Gastroesophageal sphincter (tissue), 3 donors: Measurements from ENCODE around the gene TTC7B.

Experiments used
- CTCF ChIP-seq, 4 experiments: fragments of 200-600 bp in 2 of 4; fragments of 450-650 bp in 2 of 4; sonication (generic) in 1 of 4; IDR thresholded peaks; one replicate each; pipeline ENCODE4 v1.5.1; 2017 to 2019; ENCODE audit warnings: antibody characterized with exemption in 4 of 4, mild to moderate bottlenecking in 2 of 4, moderate library complexity in 2 of 4
- EP300 ChIP-seq: sonication (generic); formaldehyde crosslinking; IDR thresholded peaks from one replicate; pipeline ENCODE4 v1.6.1; 2017; ENCODE audit warnings: antibody characterized with exemption, mild to moderate bottlenecking
- POLR2AphosphoS5 ChIP-seq: sonication (generic); formaldehyde crosslinking; IDR thresholded peaks from one replicate; pipeline ENCODE4 v1.6.1; 2017; ENCODE audit warnings: antibody characterized with exemption

GRCh38 chr14:90544566-90544965 lies 271.7 kb downstream of the TTC7B start:
- TF ChIP-seq POLR2AphosphoS5 = no peak
- TF ChIP-seq CTCF (IDR thresholded peaks at IDR 0.05) = no peak
- no peak for TF ChIP-seq EP300
